IMR-90 (cell line): ENCODE results near the gene CD7. TPM values are rescaled to one million over a fixed set of nuclear protein-coding genes. Genes with fewer than 3 reads are reported as not detected.

Source experiments
- ATAC-seq: fragments of 200-7000 bp; cut with Tn5 transposase; 2 replicates; pipeline ENCODE4 v1.9.1; 2020; ENCODE audit warnings: low read depth, mild to moderate bottlenecking, moderate library complexity
- BruUV-seq: library from RNA; stranded (reverse); fragments of 400-500 nt; replicated peaks from 2 replicates; lab custom pipeline; 2021; lab: Mats Ljungman, UMichigan
- CTCF ChIA-PET: fragments of 300-600 bp; formaldehyde crosslinking; extraction: SDS; loops from one replicate; lab custom pipeline; 2021; ENCODE audit warnings: antibody characterized with exemption; lab: Yijun Ruan, JAX
- POLR2A ChIA-PET: fragments of 300-600 bp; sonication (Branson Sonifier 250); formaldehyde crosslinking; loops from one replicate; lab custom pipeline; 2022; ENCODE audit warnings: antibody characterized with exemption; ENCODE audit not compliant: unreplicated experiment; lab: Charles Lee
- DNase-seq: peaks from one replicate; pipeline ENCODE4 v3.0.0; 2013
- H2AFZ ChIP-seq: replicated peaks from 2 replicates; pipeline ENCODE3; 2013; ENCODE audit warnings: low read length, mild to moderate bottlenecking; ENCODE audit not compliant: poor library complexity
- H2AK5ac ChIP-seq: 2 replicates; pipeline ENCODE4 v1.6.1; 2013; ENCODE audit warnings: low read depth, low read length, inconsistent platforms
- H2AK9ac ChIP-seq: replicated peaks from 2 replicates; pipeline ENCODE3; 2013; ENCODE audit warnings: mild to moderate bottlenecking, low read depth, low read length, moderate library complexity; ENCODE audit not compliant: poor library complexity
- H2BK120ac ChIP-seq: 2 replicates; pipeline ENCODE4 v1.6.1; 2013; ENCODE audit warnings: low read depth, low read length, inconsistent platforms
- H2BK15ac ChIP-seq: 3 replicates; pipeline ENCODE4 v1.6.1; 2013; ENCODE audit warnings: low read depth, low read length, inconsistent platforms
- H2BK20ac ChIP-seq: 2 replicates; pipeline ENCODE4 v1.6.1; 2013; ENCODE audit warnings: low read depth, mild to moderate bottlenecking, inconsistent platforms, low read length, moderate library complexity
- H2BK5ac ChIP-seq: 2 replicates; pipeline ENCODE4 v1.6.1; 2013; ENCODE audit warnings: mild to moderate bottlenecking, low read depth, low read length, inconsistent platforms; ENCODE audit not compliant: poor library complexity, severe bottlenecking
- H3K14ac ChIP-seq: replicated peaks from 2 replicates; pipeline ENCODE4 v1.6.1; 2013; ENCODE audit warnings: low read depth, low read length, inconsistent platforms
- H3K18ac ChIP-seq: 2 replicates; pipeline ENCODE4 v1.6.1; 2013; ENCODE audit warnings: low read depth, low read length, control low read depth
- H3K23ac ChIP-seq: 2 replicates; pipeline ENCODE4 v1.6.1; 2013; ENCODE audit warnings: low read depth, low read length, inconsistent platforms
- H3K27ac ChIP-seq: 2 replicates; pipeline ENCODE4 v1.5.1; 2013; ENCODE audit warnings: mild to moderate bottlenecking, control low read depth, low read length; ENCODE audit not compliant: insufficient read depth
- H3K27me3 ChIP-seq: 2 replicates; pipeline ENCODE4 v1.6.1; 2013; ENCODE audit warnings: low read length; ENCODE audit not compliant: control insufficient read depth, insufficient read depth
- H3K36me3 ChIP-seq: 2 replicates; pipeline ENCODE4 v1.6.1; 2013; ENCODE audit warnings: low read length, mixed read lengths; ENCODE audit not compliant: control insufficient read depth, insufficient read depth
- H3K4ac ChIP-seq: 2 replicates; pipeline ENCODE4 v1.6.1; 2013; ENCODE audit warnings: low read depth, low read length, inconsistent platforms
- H3K4me1 ChIP-seq: 2 replicates; pipeline ENCODE4 v1.6.1; 2013; ENCODE audit warnings: low read length, mixed read lengths; ENCODE audit not compliant: control insufficient read depth, insufficient read depth
- H3K4me2 ChIP-seq: 2 replicates; pipeline ENCODE4 v1.6.1; 2013; ENCODE audit warnings: low read depth, mild to moderate bottlenecking, control low read depth, low read length, moderate library complexity
- H3K4me3 ChIP-seq: 2 replicates; pipeline ENCODE4 v1.5.1; 2013; ENCODE audit warnings: low read depth, mild to moderate bottlenecking, control low read depth, low read length, moderate library complexity; ENCODE audit not compliant: insufficient read depth
- H3K56ac ChIP-seq: 2 replicates; pipeline ENCODE4 v1.6.1; 2013; ENCODE audit warnings: low read length, inconsistent platforms; ENCODE audit not compliant: insufficient read depth; ENCODE audit errors: extremely low read depth
- H3K79me1 ChIP-seq, 2 experiments: 2 replicates each; pipeline ENCODE4 v1.6.1; 2013; ENCODE audit warnings: low read length in 2 of 2, inconsistent platforms in 1 of 2, low read depth in 1 of 2
- H3K9ac ChIP-seq: 2 replicates; pipeline ENCODE4 v1.6.1; 2013; ENCODE audit warnings: low read depth, low read length, control low read depth
- H3K9me1 ChIP-seq: 2 replicates; pipeline ENCODE4 v1.6.1; 2013; ENCODE audit warnings: low read length, inconsistent platforms; ENCODE audit not compliant: insufficient read depth
- H3K9me3 ChIP-seq: 2 replicates; pipeline ENCODE4 v1.6.1; 2013; ENCODE audit warnings: low read length; ENCODE audit not compliant: control insufficient read depth, insufficient read depth
- H4K20me1 ChIP-seq: 2 replicates; pipeline ENCODE4 v1.6.1; 2013; ENCODE audit warnings: low read length, inconsistent platforms; ENCODE audit not compliant: insufficient read depth
- H4K5ac ChIP-seq: 2 replicates; pipeline ENCODE4 v1.6.1; 2013; ENCODE audit warnings: mild to moderate bottlenecking, low read depth, low read length, control low read depth
- H4K8ac ChIP-seq, 2 experiments: 2 replicates each; pipeline ENCODE4 v1.6.1; 2013; ENCODE audit warnings: low read depth in 2 of 2, low read length in 2 of 2, control low read depth in 1 of 2, inconsistent platforms in 1 of 2
- H4K91ac ChIP-seq: 2 replicates; pipeline ENCODE4 v1.6.1; 2013; ENCODE audit warnings: low read depth, low read length, inconsistent platforms; ENCODE audit not compliant: insufficient read depth
- BHLHE40 ChIP-seq: fragments of 150-350 bp; IDR thresholded peaks from 2 replicates; pipeline ENCODE4 v1.6.1; 2016; ENCODE audit warnings: mild to moderate bottlenecking, low read depth, low read length
- CEBPB ChIP-seq: IDR thresholded peaks from 2 replicates; pipeline ENCODE4 v1.6.1; 2012; ENCODE audit warnings: low read depth, low read length, improper control_type of control experiment
- CHD1 ChIP-seq: IDR thresholded peaks from 2 replicates; pipeline ENCODE4 v1.6.1; 2012; ENCODE audit warnings: low read depth, low read length, improper control_type of control experiment
- CTCF ChIP-seq: conservative IDR thresholded peaks from 2 replicates; pipeline ENCODE4 v1.5.1; 2012; ENCODE audit warnings: mild to moderate bottlenecking, low read depth, low read length, improper control_type of control experiment
- ELK1 ChIP-seq: fragments of 150-350 bp; IDR thresholded peaks from 2 replicates; pipeline ENCODE4 v1.6.1; 2016; ENCODE audit warnings: low read depth, mild to moderate bottlenecking, low read length, moderate library complexity, borderline replicate concordance
- FOS ChIP-seq: fragments of 150-350 bp; IDR thresholded peaks from 2 replicates; pipeline ENCODE4 v1.6.1; 2016; ENCODE audit warnings: low read depth, low read length
- MAFK ChIP-seq: IDR thresholded peaks from 2 replicates; pipeline ENCODE4 v1.6.1; 2012; ENCODE audit warnings: low read depth, low read length, improper control_type of control experiment
- MAZ ChIP-seq: IDR thresholded peaks from 2 replicates; pipeline ENCODE4 v1.6.1; 2012; ENCODE audit warnings: low read depth, mild to moderate bottlenecking, low read length, improper control_type of control experiment, moderate library complexity, borderline replicate concordance
- MXI1 ChIP-seq: IDR thresholded peaks from 2 replicates; pipeline ENCODE4 v1.6.1; 2012; ENCODE audit warnings: low read depth, mild to moderate bottlenecking, low read length, moderate library complexity, borderline replicate concordance
- NFE2L2 ChIP-seq: fragments of 150-350 bp; IDR thresholded peaks from 2 replicates; pipeline ENCODE4 v1.6.1; 2016; ENCODE audit warnings: low read depth, mild to moderate bottlenecking, low read length
- POLR2A ChIP-seq: IDR thresholded peaks from 2 replicates; pipeline ENCODE4 v1.6.1; 2012; ENCODE audit warnings: mild to moderate bottlenecking, low read depth, low read length
- RAD21 ChIP-seq: IDR thresholded peaks from 2 replicates; pipeline ENCODE4 v1.6.1; 2012; ENCODE audit warnings: low read length, improper control_type of control experiment
- RCOR1 ChIP-seq: IDR thresholded peaks from 2 replicates; pipeline ENCODE4 v1.6.1; 2012; ENCODE audit warnings: mild to moderate bottlenecking, low read length, improper control_type of control experiment; ENCODE audit not compliant: insufficient replicate concordance
- RFX5 ChIP-seq: IDR thresholded peaks from 2 replicates; pipeline ENCODE4 v1.8.0; 2012; ENCODE audit warnings: low read depth, mild to moderate bottlenecking, low read length, moderate library complexity
- SMC3 ChIP-seq: fragments of 150-350 bp; IDR thresholded peaks from 2 replicates; pipeline ENCODE4 v1.6.1; 2016; ENCODE audit warnings: low read depth, mild to moderate bottlenecking, antibody characterized with exemption, low read length, moderate library complexity
- WGBS, 2 experiments: methylation state at CpG; one replicate each; pipeline versions ENCODE4 v1.1.5 to v1.1.7; 2013; ENCODE audit warnings: missing lambda C conversion rate in 2 of 2; ENCODE audit not compliant: insufficient read length in 1 of 2; ENCODE audit errors: extremely low coverage in 2 of 2; 5-methylcytosine and 5-hydroxymethylcytosine counted together
- dilution Hi-C: fragments of 300-500 bp; cut with HindIII; formaldehyde crosslinking; loops from one replicate; pipeline ENCODE4 v1.14.3; 2018; ENCODE audit warnings: low sequenced_read_pairs; ENCODE audit not compliant: unreplicated experiment
- in situ Hi-C: fragments of 300-500 bp; cut with MboI; formaldehyde crosslinking; loops from 3 replicates; pipeline ENCODE4 v1.14.3; 2019; ENCODE audit warnings: low sequenced_read_pairs, inconsistent platforms, mixed read lengths
- intact Hi-C: fragments of 100-400 bp; cut with micrococcal nuclease; formaldehyde crosslinking; loops from 2 replicates; pipeline ENCODE4 v1.10.0; 2022
- polyA plus RNA-seq, 3 experiments: library from polyadenylated mRNA; depleted of rRNA; stranded (reverse); fragments of >200 nt; gene quantifications; 2 replicates each; pipeline ENCODE4 v1.2.3, GENCODE V29; 2012; ENCODE audit warnings: low replicate concordance in 1 of 3
- total RNA-seq: library from RNA; depleted of rRNA; stranded (reverse); fragments of >200 nt; gene quantifications from 2 replicates; pipeline ENCODE4 v1.2.3, GENCODE V29; 2012

CD7 gene
- total and polyA plus RNA-seq, 2 of the 4 experiments (the other 2 are of a cell fraction): not detected

- CTCF ChIA-PET: no interaction called here
- peaks cover 7% of the 10 kb centered on the region; the same call in 1 of the 2 replicates for H4K20me1 ChIP-seq
- H3K9me3 ChIP-seq: no peaks in the 10 kb centered on the region
- in situ Hi-C loops: loop anchor here (5.0 to 10.0 kb wide), 3 partner anchors 55 to 423 kb away; no protein-coding TSS in a partner anchor
- H3K56ac ChIP-seq: no peak overlapping the region
- H2BK15ac ChIP-seq: no peak overlapping the region
- ATAC-seq (peak; percentile 93), DNase-seq (peak; percentile 84)
- H3K4me1 ChIP-seq: peaks cover 5% of the 10 kb centered on the region; the same call in 1 of the 2 replicates
- intact Hi-C loops: loop anchor here (1.0 kb wide), 3 partner anchors 62 to 200 kb away; no protein-coding TSS in a partner anchor
- H3K18ac ChIP-seq: no peak overlapping the region
- H3K4me2 ChIP-seq: no peak overlapping the region
- no peak overlapping the region for H2BK120ac ChIP-seq
- no peak overlapping the region for H4K91ac ChIP-seq
- H3K79me1 ChIP-seq: no peaks in the 10 kb centered on the region
- H4K8ac ChIP-seq: no peak overlapping the region
- no TSS peak for BruUV-seq
- H2AK5ac ChIP-seq: no peak overlapping the region
- dilution Hi-C loops: no loop called here
- H3K4me3 ChIP-seq: no peak overlapping the region
- POLR2A ChIA-PET: no interaction called here
- no peak overlapping the region for H4K5ac ChIP-seq
- no peak overlapping the region for H2BK5ac ChIP-seq
- no peaks in the 10 kb centered on the region for H3K9me1 ChIP-seq
- H3K14ac ChIP-seq: no peak overlapping the region
- H3K9ac ChIP-seq: no peak overlapping the region
- 26% methylated on average over 11 of the region's 26 CpGs; no CpG with 5 or more reads in 1 of the 2 experiments for WGBS, 2 experiments
- peaks cover 29% of the 10 kb centered on the region for H3K27me3 ChIP-seq
- H2BK20ac ChIP-seq: no peak overlapping the region
- no peak overlapping the region for H3K4ac ChIP-seq
- peak overlapping the region; percentile 82 for H2AFZ ChIP-seq
- H3K23ac ChIP-seq: no peak overlapping the region
- H2AK9ac ChIP-seq: no peak overlapping the region
- no peak overlapping the region for H3K27ac ChIP-seq
- no peaks in the 10 kb centered on the region for H3K36me3 ChIP-seq
- TF ChIP-seq CTCF: peak; percentile 93
- TF ChIP-seq RAD21: peak; percentile 94
- no peak for TF ChIP-seq MAFK
- TF ChIP-seq SMC3: peak; percentile 91
- peak; percentile 91 for TF ChIP-seq RFX5
- TF ChIP-seq CEBPB: no peak
- TF ChIP-seq ELK1: no peak
- TF ChIP-seq BHLHE40: peak; percentile 40; the same call in 1 of the 2 replicates
- TF ChIP-seq RCOR1: no peak
- no peak for TF ChIP-seq MXI1
- TF ChIP-seq POLR2A: 0 out of 2 replicates have a peak, but pooled peaks have one; percentile 26
- TF ChIP-seq MAZ: peak; percentile 32; the same call in 1 of the 2 replicates
- no peak for TF ChIP-seq NFE2L2
- TF ChIP-seq FOS: no peak
- no peak for TF ChIP-seq CHD1
These were observed 34.5 kb upstream of the CD7 start for GRCh38 chr17:82351713-82352488.
